GM12801 (cell line): ENCODE measurements around the gene OR10D3.

Source experiments
- TF ChIP-seq, protein P1 (sequence below): IDR thresholded peaks from one replicate; pipeline ENCODE4 v1.5.1; 2011; ENCODE audit warnings: control low read depth; ENCODE audit not compliant: insufficient read length; ENCODE audit errors: extremely low read depth

Gene OR10D3

DNA sequence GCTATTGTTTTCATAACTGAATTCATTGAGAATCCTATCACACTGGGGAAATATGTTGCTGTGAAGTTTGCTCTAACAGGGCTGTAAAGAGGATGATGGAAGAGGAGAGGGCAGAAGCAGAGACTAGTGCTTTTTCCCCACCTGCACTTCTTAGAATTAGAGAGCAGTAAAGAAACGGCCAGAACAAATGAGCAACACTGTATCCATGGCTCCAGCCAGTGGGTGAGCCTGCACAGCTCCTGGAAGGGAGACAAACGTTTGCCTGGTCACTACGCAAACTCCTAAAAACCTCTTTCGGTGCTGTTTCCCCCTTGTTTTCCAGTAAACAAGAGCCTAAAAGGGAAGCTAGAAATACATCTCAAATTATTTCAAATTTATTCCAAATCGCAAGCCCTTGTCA is 22.2 kb upstream of the OR10D3 start:
- TF ChIP-seq, protein P1, sequence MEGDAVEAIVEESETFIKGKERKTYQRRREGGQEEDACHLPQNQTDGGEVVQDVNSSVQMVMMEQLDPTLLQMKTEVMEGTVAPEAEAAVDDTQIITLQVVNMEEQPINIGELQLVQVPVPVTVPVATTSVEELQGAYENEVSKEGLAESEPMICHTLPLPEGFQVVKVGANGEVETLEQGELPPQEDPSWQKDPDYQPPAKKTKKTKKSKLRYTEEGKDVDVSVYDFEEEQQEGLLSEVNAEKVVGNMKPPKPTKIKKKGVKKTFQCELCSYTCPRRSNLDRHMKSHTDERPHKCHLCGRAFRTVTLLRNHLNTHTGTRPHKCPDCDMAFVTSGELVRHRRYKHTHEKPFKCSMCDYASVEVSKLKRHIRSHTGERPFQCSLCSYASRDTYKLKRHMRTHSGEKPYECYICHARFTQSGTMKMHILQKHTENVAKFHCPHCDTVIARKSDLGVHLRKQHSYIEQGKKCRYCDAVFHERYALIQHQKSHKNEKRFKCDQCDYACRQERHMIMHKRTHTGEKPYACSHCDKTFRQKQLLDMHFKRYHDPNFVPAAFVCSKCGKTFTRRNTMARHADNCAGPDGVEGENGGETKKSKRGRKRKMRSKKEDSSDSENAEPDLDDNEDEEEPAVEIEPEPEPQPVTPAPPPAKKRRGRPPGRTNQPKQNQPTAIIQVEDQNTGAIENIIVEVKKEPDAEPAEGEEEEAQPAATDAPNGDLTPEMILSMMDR = no peak

DNA sequence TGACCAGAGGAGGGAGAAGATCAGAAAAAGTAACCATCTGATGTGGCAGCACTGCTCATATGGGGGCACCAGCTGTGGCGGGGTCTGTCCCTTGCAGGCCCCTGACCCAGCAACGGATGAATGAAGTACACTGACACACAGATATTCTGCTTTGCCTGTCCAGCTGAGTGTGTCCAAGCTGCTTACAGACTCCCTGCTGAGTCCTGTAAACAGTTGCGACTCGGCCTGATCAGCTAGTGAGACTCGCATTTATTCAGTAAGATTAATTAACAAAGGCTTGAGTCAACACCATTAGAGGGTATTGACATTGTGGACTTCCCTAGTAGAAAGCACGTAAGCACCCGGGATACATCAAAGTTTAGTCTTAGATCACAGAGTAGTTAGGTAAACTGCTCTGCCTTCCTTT is 15.3 kb upstream of the OR10D3 start:
- TF ChIP-seq, protein P1 = no peak

DNA sequence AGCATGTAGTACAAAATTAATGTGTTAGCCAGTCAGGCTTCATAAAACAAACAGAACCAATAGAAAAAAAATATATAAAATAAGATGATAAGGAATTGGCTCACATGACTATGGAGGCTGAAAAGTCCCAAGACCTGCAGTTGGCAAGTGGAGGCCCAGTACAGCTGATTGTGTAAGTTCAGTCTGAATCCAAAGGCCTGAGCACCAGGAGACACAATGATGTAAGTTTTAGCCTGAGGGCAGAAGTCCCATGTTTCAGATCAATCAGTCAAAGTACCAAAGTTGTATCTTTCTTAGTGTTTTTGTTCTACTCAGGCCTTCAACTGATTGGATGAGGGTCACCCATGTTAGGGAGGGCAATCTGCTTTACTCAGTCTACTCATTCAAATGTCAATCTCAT is 14.3 kb upstream of the OR10D3 start:
- TF ChIP-seq, protein P1 = no peak

DNA sequence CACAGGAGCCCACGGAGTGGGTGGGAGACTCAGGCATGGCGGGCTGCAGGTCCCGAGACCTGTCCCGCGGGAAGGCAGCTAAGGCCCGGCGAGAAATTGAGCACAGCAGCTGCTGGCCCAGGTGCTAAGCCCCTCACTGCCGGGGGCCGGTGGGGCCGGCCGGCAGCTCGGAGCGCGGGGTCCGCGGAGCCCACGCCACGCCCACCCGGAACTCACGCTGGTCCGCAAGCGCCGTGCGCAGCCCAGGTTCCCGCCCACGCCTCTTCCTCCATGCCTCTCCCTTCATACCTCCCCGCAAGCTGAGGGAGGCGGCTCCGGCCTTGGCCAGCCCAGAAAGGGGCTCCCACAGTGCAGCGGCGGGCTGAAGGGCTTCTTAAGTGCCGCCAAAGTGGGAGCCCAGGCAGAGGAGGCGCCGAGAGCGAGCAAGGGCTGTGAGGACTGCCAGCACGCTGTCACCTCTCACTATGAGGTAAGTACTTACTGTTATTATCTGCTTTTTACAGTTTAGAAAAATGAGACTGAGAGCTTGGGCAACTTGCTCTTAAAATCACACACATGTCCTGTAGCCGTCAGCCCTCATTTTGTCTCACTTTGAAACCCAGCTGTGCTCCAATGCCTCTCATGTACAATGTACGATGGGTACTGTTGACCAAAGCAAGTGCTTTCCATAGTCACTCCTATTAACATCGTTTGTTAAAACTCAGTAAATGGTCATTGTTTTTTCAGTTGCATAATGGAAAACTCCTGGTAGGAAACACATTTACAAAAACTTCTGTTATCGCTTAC is 12.2 kb upstream of the OR10D3 start:
- TF ChIP-seq, protein P1 = no peak

DNA sequence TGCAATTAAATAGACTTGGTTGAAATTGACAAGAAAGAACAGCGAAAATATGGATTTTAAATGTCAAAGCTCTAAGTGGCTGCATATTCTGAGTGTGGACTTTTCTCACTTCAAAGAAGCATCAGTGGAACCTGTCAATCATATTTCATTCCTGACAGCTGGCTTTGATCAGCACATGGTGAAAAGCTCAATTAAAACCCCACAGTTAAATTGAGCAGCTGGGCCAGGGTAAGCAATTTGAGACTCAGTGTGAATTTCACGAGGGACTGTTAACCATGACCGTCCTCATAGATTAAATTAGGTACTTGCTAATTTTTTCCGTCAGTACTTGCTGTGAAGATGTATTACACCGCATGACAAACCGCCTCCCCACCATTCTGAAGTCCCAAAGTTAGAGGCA is 11.0 kb upstream of the OR10D3 start:
- TF ChIP-seq, protein P1 = no peak

DNA sequence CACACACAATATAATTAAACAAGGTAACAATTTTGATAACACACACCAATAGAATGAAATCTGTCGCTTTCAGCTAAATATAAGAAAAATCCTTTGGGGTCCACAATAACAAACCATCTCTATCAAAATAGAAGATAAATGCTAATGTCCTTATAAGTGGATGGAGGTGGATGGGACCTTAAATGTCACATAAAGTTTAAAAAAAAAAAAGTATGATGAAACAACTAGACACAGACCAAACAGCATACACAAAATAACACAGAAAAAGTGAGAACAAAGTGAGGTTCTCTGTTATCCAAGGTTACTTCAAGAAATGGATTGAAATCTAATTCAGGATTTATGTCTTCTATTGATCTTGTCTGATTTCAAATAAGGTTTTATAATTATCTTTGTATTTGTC is 10.5 kb upstream of the OR10D3 start:
- TF ChIP-seq, protein P1 = no peak

DNA sequence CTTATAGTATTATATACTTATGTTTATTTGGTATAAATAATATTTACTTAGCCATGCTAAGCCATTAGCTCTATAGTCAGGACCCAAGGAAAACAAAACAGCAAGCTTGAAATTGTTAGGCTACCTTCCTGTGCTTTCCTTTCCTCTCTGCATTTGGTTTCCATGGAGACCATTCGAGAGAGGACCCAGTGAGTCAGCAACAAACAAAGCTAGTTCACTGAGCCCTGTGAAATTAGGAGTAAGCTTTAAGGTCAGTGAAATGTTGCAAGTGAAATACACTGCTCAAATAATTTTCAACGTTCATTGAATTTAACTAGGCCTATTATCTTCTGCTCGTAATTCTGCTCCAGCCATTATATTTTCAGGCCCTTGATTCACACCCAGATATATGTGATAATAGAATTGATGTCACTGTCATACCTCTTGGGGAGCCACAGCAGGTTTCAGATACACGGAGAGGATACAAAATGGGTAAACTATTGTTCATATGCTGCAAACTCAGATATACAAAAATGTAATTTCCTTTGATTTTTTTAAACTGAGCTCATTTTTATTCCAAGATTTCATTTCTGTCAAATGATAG is 9.1 kb upstream of the OR10D3 start:
- TF ChIP-seq, protein P1 = no peak
